ENCODE data around the gene ODC1. TPM values are rescaled to one million over a fixed set of nuclear protein-coding genes. Genes with fewer than 3 reads are reported as not detected.
A peak's percentile ranks its signal among the peaks of the same experiment; 100 is the strongest.
"Not testable (repeated sequence)": the region's sequence is repeated elsewhere in the genome, so short reads cannot be mapped to it uniquely, and the experiment has no call there.

ODC1 gene
- total RNA-seq, 1 donor from 2014 or later = 33.1 TPM

- ATAC-seq (no peak), DNase-seq (ENCODE audit: low spot score) (no peak)
- intact Hi-C loops (cut with DNase I) = no loop called here
Measured at GRCh38 chr2:10462178-10463083, 14.3 kb upstream of the ODC1 start.

DNA sequence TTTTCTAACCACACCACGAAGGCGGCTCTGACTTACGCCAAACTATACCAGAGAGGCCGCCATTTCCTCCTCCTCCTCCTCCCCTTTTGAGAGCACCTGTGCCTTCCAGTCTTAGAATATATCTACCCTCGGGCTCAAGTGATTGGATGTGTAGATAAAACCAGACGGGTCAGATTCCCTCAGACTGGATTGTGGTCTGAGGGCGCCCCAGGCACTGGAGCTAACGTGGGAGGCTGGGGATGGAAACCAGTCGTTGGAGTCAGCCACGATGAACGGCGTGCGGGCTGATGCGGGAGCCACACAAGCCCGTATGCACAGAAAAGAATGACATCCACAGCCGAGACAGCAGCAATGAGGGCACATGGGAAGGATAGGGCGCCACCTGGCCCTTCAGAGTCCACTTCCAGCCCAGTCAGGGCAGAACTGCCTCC is 12.3 kb upstream of the ODC1 start:
- no peak for ATAC-seq
- no peak for DNase-seq (ENCODE audit: low spot score)
- intact Hi-C loops (cut with DNase I) = no loop called here

DNA sequence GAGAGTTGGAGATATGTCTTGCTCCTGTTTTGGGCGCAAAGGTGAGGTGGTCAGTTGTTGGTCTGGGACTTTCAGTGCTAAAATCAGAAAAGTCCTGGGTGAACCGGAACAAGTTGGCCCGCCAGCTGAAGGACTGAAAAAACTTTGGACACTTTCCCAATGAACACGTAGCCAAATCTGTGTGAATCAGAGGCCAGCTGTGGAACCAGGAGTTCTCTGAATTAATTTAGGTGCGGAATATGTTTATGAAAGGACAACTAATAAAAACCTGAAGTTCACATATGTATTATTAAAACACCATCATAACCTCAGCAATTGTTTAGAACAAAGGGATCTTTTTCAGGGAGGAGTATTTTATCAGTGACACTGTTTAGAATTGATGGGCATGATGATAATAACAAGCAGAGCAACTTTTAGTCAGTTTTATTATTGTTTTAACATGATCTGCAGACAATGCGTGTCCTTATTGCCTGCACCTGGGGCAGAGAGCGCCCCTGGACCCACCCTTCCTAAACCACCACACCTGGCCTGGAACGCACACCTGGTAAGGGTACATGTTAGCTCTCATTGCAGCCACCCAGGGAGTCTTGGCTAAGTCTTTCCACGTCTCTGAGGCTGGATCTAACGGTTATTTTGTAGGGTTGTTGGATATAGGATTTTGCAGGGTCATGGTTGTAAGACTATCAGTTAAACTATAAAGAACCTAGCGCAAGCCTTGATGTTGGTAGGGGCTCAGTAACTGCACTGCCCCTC is 9.9 kb upstream of the ODC1 start:
- DNase-seq (ENCODE audit: low spot score) (no peak), ATAC-seq (peak; percentile 39)
- intact Hi-C loops (cut with DNase I) = no loop called here

DNA sequence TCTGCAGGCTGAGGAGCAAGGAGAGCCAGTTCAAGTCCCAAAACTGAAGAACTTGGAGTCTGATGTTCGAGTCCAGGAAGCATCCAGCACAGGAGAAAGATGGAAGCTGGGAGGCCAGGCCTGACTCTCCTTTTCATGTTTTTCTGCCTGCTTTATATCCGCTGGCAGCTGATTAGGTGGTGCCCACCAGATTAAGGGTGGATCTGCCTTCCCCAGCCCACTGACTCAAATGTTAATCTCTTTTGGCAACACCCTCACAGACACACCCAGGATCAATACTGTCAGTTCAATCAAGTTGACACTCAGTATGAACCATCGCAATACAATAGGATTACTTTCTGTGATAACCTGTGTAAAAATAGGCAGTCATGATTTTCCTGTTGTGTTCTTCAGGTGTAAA is 9.1 kb upstream of the ODC1 start:
- DNase-seq (ENCODE audit: low spot score); ATAC-seq: not testable (repeated sequence)

GRCh38 chr2:10454505-10454904 is 6.4 kb upstream of the ODC1 start:
- no peak for ATAC-seq
- no peak for DNase-seq (ENCODE audit: low spot score)
- intact Hi-C loops (cut with DNase I) = no loop called here

More for the DNA sequence above, 9.1 kb upstream of the ODC1 start:
- intact Hi-C loops (cut with DNase I) = not testable (repeated sequence)

DNA sequence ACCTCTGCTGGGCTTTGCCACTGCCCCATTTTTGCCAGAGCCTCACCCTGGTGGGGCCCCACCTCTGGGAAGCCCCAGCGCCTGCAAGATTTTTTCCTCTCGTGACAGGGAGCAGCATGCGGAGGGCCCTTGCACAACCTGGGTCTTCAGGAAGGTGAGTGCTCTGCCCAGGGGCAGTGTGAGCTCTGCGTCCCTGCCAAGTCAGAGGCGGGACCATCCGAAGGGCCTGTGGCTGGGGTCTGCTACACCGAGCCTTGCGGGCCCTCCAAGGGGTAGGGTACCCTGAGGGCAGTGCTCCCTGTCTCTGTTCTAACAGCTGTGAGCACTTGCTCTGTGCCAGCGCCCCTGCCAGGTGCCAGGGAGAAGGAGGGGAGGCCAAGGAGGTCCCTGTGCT is 5.8 kb upstream of the ODC1 start:
- ATAC-seq (no peak), DNase-seq (ENCODE audit: low spot score) (no peak)
- intact Hi-C loops (cut with DNase I) = no loop called here

GRCh38 chr2:10452956-10453904 is 5.1 kb upstream of the ODC1 start:
- intact Hi-C loops (cut with DNase I) = no loop called here
- ATAC-seq (no peak), DNase-seq (ENCODE audit: low spot score) (no peak)

DNA sequence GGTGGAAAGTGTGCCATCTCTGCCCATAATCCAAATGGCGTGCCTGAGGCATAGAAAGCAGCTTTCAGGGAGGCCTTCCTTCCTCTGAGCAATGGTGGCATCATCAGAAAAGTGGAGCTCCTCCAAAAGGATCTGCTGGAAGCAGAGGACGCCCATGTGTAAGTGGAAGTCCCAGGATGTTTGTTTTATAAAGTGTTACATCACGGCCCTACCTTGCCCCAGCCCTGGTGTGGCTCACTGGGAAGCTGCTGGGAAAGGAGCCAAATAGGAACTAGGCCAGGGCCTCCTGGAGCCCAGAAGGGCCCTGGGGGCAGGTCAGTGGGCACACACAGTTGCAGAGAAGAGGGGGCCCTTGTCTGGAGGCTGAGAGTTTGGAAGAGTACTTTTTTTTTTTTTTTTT is 4.2 kb upstream of the ODC1 start:
- no peak for DNase-seq (ENCODE audit: low spot score)
- no peak for ATAC-seq
- intact Hi-C loops (cut with DNase I) = no loop called here

DNA sequence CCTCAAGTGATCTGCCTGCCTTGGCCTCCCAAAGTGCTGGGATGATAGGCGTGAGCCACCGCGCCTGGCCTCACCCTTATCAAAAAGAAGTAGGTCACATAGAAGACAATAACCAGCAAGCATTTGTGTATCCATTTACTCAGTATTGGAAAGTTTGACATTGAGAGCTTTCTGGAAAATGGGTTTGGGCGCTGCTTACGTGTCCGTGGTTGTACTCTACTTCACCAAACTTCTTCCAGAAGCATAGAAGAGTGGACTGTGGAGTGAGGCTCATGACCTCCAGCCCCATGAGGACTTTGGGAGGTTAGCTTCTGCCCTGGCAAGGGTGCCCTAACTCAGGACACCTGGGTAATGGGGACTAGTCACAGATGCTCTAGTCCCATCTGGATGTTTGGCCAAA is 3.7 kb upstream of the ODC1 start:
- DNase-seq (ENCODE audit: low spot score) (no peak), ATAC-seq (no peak)
- intact Hi-C loops (cut with DNase I) = no loop called here

GRCh38 chr2:10449838-10450691 is 1.9 kb upstream of the ODC1 start:
- no peak for ATAC-seq
- no peak for DNase-seq (ENCODE audit: low spot score)
- intact Hi-C loops (cut with DNase I) = no loop called here

- ATAC-seq (no peak), DNase-seq (ENCODE audit: low spot score) (no peak)
- intact Hi-C loops (cut with DNase I) = no loop called here
Measured at GRCh38 chr2:10449486-10449831, 1.3 kb upstream of the ODC1 start.

- ATAC-seq (peak; percentile 88), DNase-seq (ENCODE audit: low spot score) (peak; percentile 95)
- intact Hi-C loops (cut with DNase I) = no loop called here
Measured at GRCh38 chr2:10448576-10449485, 704 bp upstream of the ODC1 start.

GRCh38 chr2:10447300-10447894 is 730 bp downstream of the ODC1 start:
- DNase-seq (ENCODE audit: low spot score) = no peak
- intact Hi-C loops (cut with DNase I) = no loop called here
- peak; percentile 29 for ATAC-seq

DNA sequence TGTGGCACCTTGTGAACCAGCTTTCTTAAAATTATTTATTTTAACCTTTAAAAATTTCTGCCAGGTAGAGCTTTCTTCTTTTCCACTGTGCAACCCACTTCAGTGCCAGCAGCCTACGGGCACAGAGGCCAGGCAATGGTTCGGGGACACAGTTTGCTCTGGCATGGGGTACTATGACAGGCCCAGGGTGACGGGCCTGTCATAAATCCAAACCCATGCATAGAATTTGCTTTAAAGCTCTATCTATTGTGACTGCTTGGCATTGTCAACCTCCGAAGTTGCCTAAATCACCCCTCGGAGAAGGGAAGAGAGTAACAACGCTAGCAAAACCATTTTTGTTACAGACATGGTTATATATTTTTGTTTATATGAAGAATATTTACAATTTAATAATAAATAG is 1.5 kb downstream of the ODC1 start:
- DNase-seq (ENCODE audit: low spot score) = no peak
- no peak for ATAC-seq
- intact Hi-C loops (cut with DNase I) = no loop called here

DNA sequence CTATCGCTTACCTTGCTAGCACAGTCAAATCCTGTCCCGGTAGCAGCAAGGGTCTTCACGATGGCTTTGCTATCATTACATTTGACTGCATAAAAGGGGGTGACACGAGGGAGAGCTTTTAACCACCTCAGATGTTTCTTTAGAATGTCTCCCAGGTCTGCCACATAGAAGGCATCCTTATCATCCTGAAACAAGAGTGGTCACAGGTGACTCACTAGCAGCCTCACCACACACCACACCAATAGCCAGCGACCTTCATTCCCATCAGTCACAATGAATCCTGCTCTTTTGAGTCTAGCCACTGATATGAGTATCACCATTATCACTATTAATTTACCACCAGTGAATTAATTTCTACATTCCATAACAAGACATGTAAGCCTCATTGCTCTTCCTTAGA is 3.7 kb downstream of the ODC1 start:
- DNase-seq (ENCODE audit: low spot score) = no peak
- ATAC-seq = no peak
- intact Hi-C loops (cut with DNase I) = no loop called here

DNA sequence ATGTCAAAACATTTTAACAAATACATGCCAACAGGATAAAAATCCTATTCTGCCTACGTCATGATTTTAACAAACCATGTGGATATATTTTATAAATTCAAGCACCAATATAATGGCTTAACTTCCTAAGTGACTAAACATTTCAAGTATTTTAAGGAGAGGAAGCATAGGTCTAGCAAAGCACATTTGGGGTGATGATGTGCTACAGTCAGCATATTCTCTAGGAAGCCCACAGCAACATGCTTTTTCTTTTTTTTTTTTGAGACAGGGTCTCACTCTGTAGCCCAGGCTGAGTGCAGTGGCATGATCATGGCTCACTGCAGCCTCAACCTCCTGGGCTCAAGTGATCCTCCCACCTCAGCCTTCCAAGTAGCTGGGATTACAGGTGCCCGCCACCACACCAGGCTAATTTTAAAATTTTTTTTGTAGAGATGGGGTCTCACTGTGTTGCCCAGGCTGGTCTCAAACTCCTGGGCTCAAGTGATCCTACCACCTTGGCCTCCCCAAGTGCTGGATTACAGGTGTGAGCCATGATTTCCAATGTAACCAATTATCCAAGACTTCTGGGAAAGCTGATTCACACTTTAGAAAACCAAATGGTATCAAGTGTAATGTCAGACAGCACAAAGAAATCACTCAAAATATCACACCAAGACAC is 5.5 kb downstream of the ODC1 start:
- DNase-seq (ENCODE audit: low spot score); intact Hi-C loops (cut with DNase I); ATAC-seq: not testable (repeated sequence)

GRCh38 chr2:10441948-10442347 is 6.2 kb downstream of the ODC1 start:
- intact Hi-C loops (cut with DNase I) = no loop called here
- no peak for DNase-seq (ENCODE audit: low spot score)
- no peak for ATAC-seq
